A549 (cell line): ENCODE measurements around the gene FAM78B. TPM values are rescaled to one million over a fixed set of nuclear protein-coding genes. Genes with fewer than 3 reads are reported as not detected.

Source experiments
- ATAC-seq, 2 experiments: fragments of 200-7000 bp in 1 of 2; fragments of >200 bp in 1 of 2; cut with Nextera tagmentation in 1 of 2; cut with Tn5 transposase in 1 of 2; 3 replicates each; pipeline versions ENCODE4 v1.8.0 to v1.9.1; 2018 to 2020; ENCODE audit warnings: mild to moderate bottlenecking in 1 of 2, moderate library complexity in 1 of 2
- CTCF ChIA-PET: fragments of 300-600 bp; sonication (Branson Sonifier 250); formaldehyde crosslinking; extraction: SDS; loops from one replicate; lab custom pipeline; 2021; ENCODE audit warnings: antibody characterized with exemption, inconsistent platforms; lab: Yijun Ruan, JAX
- POLR2A ChIA-PET: fragments of 350-600 bp; formaldehyde crosslinking; extraction: SDS; loops from one replicate; lab custom pipeline; 2021; ENCODE audit warnings: antibody characterized with exemption, inconsistent platforms; lab: Yijun Ruan, JAX
- DNase-seq, 2 experiments: peaks; one replicate each; pipeline versions ENCODE4 v3.0.0 to v3.0.0-alpha.2; 2011 to 2016; ENCODE audit warnings: low read depth in 1 of 2, low spot score in 1 of 2
- FAIRE-seq: peaks from 2 replicates; lab custom pipeline; 2011; peaks lifted over from hg19 to GRCh38; lab: Jason Lieb, UNC
- H3K27ac ChIP-seq, 2 experiments: fragments of >200 bp; sonication (Bioruptor Twin); formaldehyde crosslinking; 3 replicates each; pipeline ENCODE4 v1.5.1; 2016 to 2017
- H3K4me1 ChIP-seq: fragments of >200 bp; sonication (Bioruptor Twin); formaldehyde crosslinking; 3 replicates; pipeline ENCODE4 v1.6.1; 2016
- H3K4me2 ChIP-seq: fragments of >200 bp; sonication (Bioruptor Twin); formaldehyde crosslinking; 3 replicates; pipeline ENCODE4 v1.6.1; 2016
- H3K4me3 ChIP-seq: fragments of >200 bp; sonication (Bioruptor Twin); formaldehyde crosslinking; 3 replicates; pipeline ENCODE4 v1.5.1; 2016
- H3K9me3 ChIP-seq: fragments of >200 bp; sonication (Bioruptor Twin); formaldehyde crosslinking; 3 replicates; pipeline ENCODE4 v1.6.1; 2016
- CBX8 ChIP-seq: fragments of 200-600 bp; sonication (generic); IDR thresholded peaks from 2 replicates; pipeline ENCODE4 v1.6.1; 2016
- CEBPB ChIP-seq, 2 experiments: fragments of >200 bp in 1 of 2; sonication (Bioruptor Twin) in 1 of 2; formaldehyde crosslinking in 1 of 2; IDR thresholded peaks; 2 replicates each; pipeline ENCODE4 v1.6.1; 2012 to 2016
- CHD2 ChIP-seq: fragments of 150-350 bp; IDR thresholded peaks from 2 replicates; pipeline ENCODE4 v1.6.1; 2014; ENCODE audit warnings: low read length; ENCODE audit not compliant: partially characterized antibody
- EHF ChIP-seq: fragments of 250-450 bp; sonication (Bioruptor Pico); IDR thresholded peaks from 2 replicates; pipeline ENCODE4 v1.5.0; 2020; ENCODE audit warnings: mild to moderate bottlenecking
- EHMT2 ChIP-seq: fragments of 200-600 bp; sonication (generic); IDR thresholded peaks from 2 replicates; pipeline ENCODE4 v1.6.1; 2016; ENCODE audit warnings: antibody characterized with exemption, low read depth, mild to moderate bottlenecking, moderate library complexity
- EP300 ChIP-seq, 2 experiments: fragments of >200 bp; sonication (Bioruptor Twin); formaldehyde crosslinking; IDR thresholded peaks; 2 replicates in 1 of 2; 3 replicates in 1 of 2; pipeline ENCODE4 v1.6.1; 2016 to 2017
- ESRRA ChIP-seq: fragments of 150-350 bp; IDR thresholded peaks from 2 replicates; pipeline ENCODE4 v1.6.1; 2014; ENCODE audit warnings: mild to moderate bottlenecking, low read length, borderline replicate concordance
- FOSL2 ChIP-seq, 2 experiments: fragments of 450-650 bp in 1 of 2; fragments of >200 bp in 1 of 2; sonication (Bioruptor Twin) in 1 of 2; formaldehyde crosslinking; IDR thresholded peaks; 2 replicates each; pipeline versions ENCODE4 v1.5.0 to v1.6.1; 2016 to 2020; ENCODE audit warnings: mild to moderate bottlenecking in 1 of 2, moderate library complexity in 1 of 2
- GATA3 ChIP-seq: IDR thresholded peaks from 2 replicates; pipeline ENCODE4 v1.6.1; 2012; ENCODE audit warnings: borderline replicate concordance
- HDAC2 ChIP-seq: fragments of 200-600 bp; sonication (generic); IDR thresholded peaks from 2 replicates; pipeline ENCODE4 v1.6.1; 2016
- HES2 ChIP-seq: fragments of >200 bp; sonication (Bioruptor Twin); formaldehyde crosslinking; IDR thresholded peaks from 2 replicates; pipeline ENCODE4 v1.6.1; 2016
- HOXA7 ChIP-seq: fragments of 250-450 bp; sonication (Bioruptor Pico); IDR thresholded peaks from 2 replicates; pipeline ENCODE4 v1.5.0; 2020; ENCODE audit warnings: mild to moderate bottlenecking, moderate library complexity
- HOXB13 ChIP-seq: fragments of 250-450 bp; sonication (Bioruptor Pico); IDR thresholded peaks from 2 replicates; pipeline ENCODE4 v1.5.0; 2020; ENCODE audit warnings: low read depth, mild to moderate bottlenecking, moderate library complexity
- JUNB ChIP-seq: fragments of >200 bp; sonication (Bioruptor Twin); formaldehyde crosslinking; IDR thresholded peaks from 2 replicates; pipeline ENCODE4 v1.6.1; 2016
- KDM1A ChIP-seq: fragments of 200-600 bp; sonication (generic); IDR thresholded peaks from 2 replicates; pipeline ENCODE4 v1.6.1; 2016; ENCODE audit warnings: low read depth, mild to moderate bottlenecking
- MAFK ChIP-seq: fragments of 450-650 bp; IDR thresholded peaks from 2 replicates; pipeline ENCODE4 v1.6.1; 2014; ENCODE audit not compliant: partially characterized antibody
- MAX ChIP-seq: IDR thresholded peaks from 2 replicates; pipeline ENCODE4 v1.6.1; 2012
- MAZ ChIP-seq: fragments of 150-350 bp; IDR thresholded peaks from 2 replicates; pipeline ENCODE4 v1.6.1; 2014; ENCODE audit warnings: antibody characterized with exemption, low read depth, low read length, borderline replicate concordance
- MYC ChIP-seq: IDR thresholded peaks from 2 replicates; pipeline ENCODE4 v1.6.1; 2012; ENCODE audit warnings: mild to moderate bottlenecking, inconsistent platforms, low read length, improper control_type of control experiment, borderline replicate concordance
- NFE2L2 ChIP-seq: fragments of 150-350 bp; conservative IDR thresholded peaks from 2 replicates; pipeline ENCODE4 v1.6.1; 2014; ENCODE audit warnings: low read length
- NR3C1 ChIP-seq: fragments of >200 bp; sonication (Bioruptor Twin); formaldehyde crosslinking; IDR thresholded peaks from 3 replicates; pipeline ENCODE4 v1.6.1; 2017
- POLR2AphosphoS2 ChIP-seq: conservative IDR thresholded peaks from 2 replicates; pipeline ENCODE4 v1.6.1; 2012; ENCODE audit warnings: low read length, improper control_type of control experiment, inconsistent platforms
- RAD21 ChIP-seq, 2 experiments: fragments of >200 bp in 1 of 2; sonication (Bioruptor Twin) in 1 of 2; formaldehyde crosslinking in 1 of 2; IDR thresholded peaks in 1 of 2; conservative IDR thresholded peaks in 1 of 2; 2 replicates in 1 of 2; 3 replicates in 1 of 2; pipeline ENCODE4 v1.6.1; 2012 to 2018; ENCODE audit warnings: inconsistent platforms in 1 of 2
- RFX5 ChIP-seq: fragments of 450-650 bp; IDR thresholded peaks from 2 replicates; pipeline ENCODE4 v1.7.1; 2014; ENCODE audit warnings: antibody characterized with exemption, mild to moderate bottlenecking, moderate library complexity
- SMC3 ChIP-seq: fragments of >200 bp; sonication (Bioruptor Twin); formaldehyde crosslinking; IDR thresholded peaks from 3 replicates; pipeline ENCODE4 v1.6.1; 2018; ENCODE audit warnings: inconsistent platforms
- SREBF2 ChIP-seq: fragments of 450-650 bp; IDR thresholded peaks from 2 replicates; pipeline ENCODE4 v1.6.1; 2014; ENCODE audit warnings: mild to moderate bottlenecking, moderate library complexity
- USF2 ChIP-seq: fragments of 450-650 bp; IDR thresholded peaks from 2 replicates; pipeline ENCODE4 v1.6.1; 2014; ENCODE audit warnings: antibody characterized with exemption
- ZC3H11A ChIP-seq: fragments of 450-650 bp; IDR thresholded peaks from 2 replicates; pipeline ENCODE4 v1.6.1; 2014; ENCODE audit warnings: antibody characterized with exemption, mild to moderate bottlenecking
- ZNF302 ChIP-seq: fragments of 250-450 bp; sonication (Bioruptor Pico); IDR thresholded peaks from 2 replicates; pipeline ENCODE4 v1.9.0; 2021; ENCODE audit warnings: inconsistent platforms, mild to moderate bottlenecking, moderate library complexity
- ZSCAN20 ChIP-seq: fragments of 250-450 bp; sonication (Bioruptor Pico); IDR thresholded peaks from 2 replicates; pipeline ENCODE4 v1.8.0; 2022; ENCODE audit warnings: mild to moderate bottlenecking, moderate library complexity
- WGBS: methylation state at CpG from one replicate; pipeline ENCODE4 v1.1.6; 2017; ENCODE audit errors: missing lambda C conversion rate; 5-methylcytosine and 5-hydroxymethylcytosine counted together
- polyA plus RNA-seq, 4 experiments: library from polyadenylated mRNA; depleted of rRNA in 3 of 4; stranded (reverse); fragments of >200 nt; fragmentation: RNase III in 1 of 4; extraction: RNeasy Plus Mini Kit Qiagen cat#74134 plus additional on column Dnase treatment in 1 of 4; gene quantifications; 2 replicates in 3 of 4; 3 replicates in 1 of 4; pipeline ENCODE4 v1.2.3, GENCODE V29; 2011 to 2017

Gene FAM78B
- polyA plus RNA-seq, 2 of the 4 experiments (the other 2 are of a cell fraction) = 0.13 to 0.34 TPM

GRCh38 chr1:166040202-166040997, 126.4 kb downstream of the FAM78B start (continued):
- TF ChIP-seq FOSL2 (IDR thresholded peaks at IDR 0.05) (no peak), FOSL2 (CRISPR knock-in tag; IDR thresholded peaks at IDR 0.05) (no peak), MAFK (no peak), ZNF302 (no peak), EHF (CRISPR knock-in tag) (no peak), CEBPB (IDR thresholded peaks at IDR 0.05) (no peak)

- ChIA-PET POLR2A (no interaction called here), CTCF (interaction anchor here (2.0 kb wide), 1 partner anchor 12 kb away, joined by 6 read pairs; no protein-coding TSS in a partner anchor)
- H3K4me3 ChIP-seq = no peak overlapping the region
- FAIRE-seq (no peak), DNase-seq (no peak), ATAC-seq (no peak)
- WGBS = 14% methylated on average over 9 of the region's 9 CpGs
- H3K9me3 ChIP-seq = no peaks in the 10 kb centered on the region
- no peak for TF ChIP-seq USF2
- TF ChIP-seq ZSCAN20 = no peak
- TF ChIP-seq HOXA7 (CRISPR knock-in tag) = no peak
- no peak for TF ChIP-seq HES2
- TF ChIP-seq ZC3H11A = no peak
- no peak for TF ChIP-seq HDAC2
- TF ChIP-seq ESRRA = no peak
- TF ChIP-seq EHMT2 = no peak
- no peak overlapping the region for H3K4me2 ChIP-seq
- no peak overlapping the region for H3K27ac ChIP-seq
- no peaks in the 10 kb centered on the region for H3K4me1 ChIP-seq
Measured at GRCh38 chr1:166039436-166040201, 127.2 kb downstream of the FAM78B start.

- WGBS = 2% methylated on average over 5 of the region's 5 CpGs
- H3K27ac ChIP-seq = no peak overlapping the region
- TF ChIP-seq CBX8 = no peak
- no peak for TF ChIP-seq SMC3
- TF ChIP-seq ZC3H11A = no peak
- TF ChIP-seq HES2 = no peak
- TF ChIP-seq JUNB = no peak
- no peak for TF ChIP-seq RAD21 (conservative IDR thresholded peaks at IDR 0.05 in 1 of 2, IDR thresholded peaks at IDR 0.05 in 1 of 2)
- no peak for TF ChIP-seq EP300 (IDR thresholded peaks at IDR 0.05)
- TF ChIP-seq HOXA7 (CRISPR knock-in tag) = no peak
- no peak for TF ChIP-seq RFX5
- TF ChIP-seq MAX = no peak
- no peak for TF ChIP-seq HOXB13
- no peak for TF ChIP-seq POLR2AphosphoS2
- no peak for TF ChIP-seq CHD2
- no peak for TF ChIP-seq KDM1A
- no peak for TF ChIP-seq SREBF2
- TF ChIP-seq MAZ = no peak
- TF ChIP-seq GATA3 = no peak
- TF ChIP-seq NFE2L2 = no peak
- TF ChIP-seq MYC = no peak
- TF ChIP-seq NR3C1 = no peak
- TF ChIP-seq, all 56 proteins: peak for 0
- FAIRE-seq (no peak), ATAC-seq (no peak), DNase-seq (no peak)
- ChIA-PET POLR2A (no interaction called here), CTCF (interaction anchor here (1.5 kb wide), 1 partner anchor 11 kb away, joined by 3 read pairs; no protein-coding TSS in a partner anchor)
- H3K9me3 ChIP-seq = no peaks in the 10 kb centered on the region
- H3K4me1 ChIP-seq = no peaks in the 10 kb centered on the region
- H3K4me2 ChIP-seq = no peak overlapping the region
- H3K4me3 ChIP-seq = no peak overlapping the region
Measured at GRCh38 chr1:166036092-166036491, 130.7 kb downstream of the FAM78B start.
